OCI-LY1 (cell line): ENCODE measurements around the gene AHDC1.

Experiments used
- H2AFZ ChIP-seq: fragments of 200-600 bp; sonication (generic), shearing (Covaris generic); 2 replicates; pipeline ENCODE4 v1.6.0; 2014; ENCODE audit warnings: antibody characterized with exemption, mild to moderate bottlenecking, low read length
- H3F3A ChIP-seq: fragments of 200-600 bp; sonication (generic), shearing (Covaris generic); 2 replicates; pipeline ENCODE4 v1.6.0; 2014; ENCODE audit warnings: mild to moderate bottlenecking, antibody characterized with exemption, low read length, moderate library complexity; ENCODE audit not compliant: insufficient read depth
- H3K27ac ChIP-seq: fragments of 200-600 bp; sonication (generic); 2 replicates; pipeline ENCODE4 v1.5.1; 2014; ENCODE audit warnings: low read length, mixed run types, mild to moderate bottlenecking, low read depth; ENCODE audit not compliant: poor library complexity, severe bottlenecking
- H3K27me3 ChIP-seq: fragments of 200-600 bp; sonication (generic); 2 replicates; pipeline ENCODE4 v1.6.0; 2014; ENCODE audit warnings: antibody characterized with exemption, mild to moderate bottlenecking, low read length, moderate library complexity; ENCODE audit not compliant: insufficient read depth
- H3K36me3 ChIP-seq: fragments of 200-600 bp; sonication (generic); 2 replicates; pipeline ENCODE4 v1.6.1; 2014; ENCODE audit warnings: mild to moderate bottlenecking, antibody characterized with exemption, low read length, moderate library complexity, mixed read lengths; ENCODE audit not compliant: insufficient read depth
- H3K4me1 ChIP-seq: fragments of 200-600 bp; sonication (generic); 2 replicates; pipeline ENCODE4 v1.5.1; 2014; ENCODE audit warnings: mild to moderate bottlenecking, low read length, moderate library complexity; ENCODE audit not compliant: insufficient read depth, severe bottlenecking
- H3K4me2 ChIP-seq: fragments of 200-600 bp; sonication (generic), shearing (Covaris generic); 2 replicates; pipeline ENCODE4 v1.6.1; 2014; ENCODE audit warnings: low read length
- H3K4me3 ChIP-seq: fragments of 200-600 bp; sonication (generic); 2 replicates; pipeline ENCODE4 v1.5.1; 2014; ENCODE audit warnings: low read length, low read depth, mild to moderate bottlenecking, mixed read lengths; ENCODE audit not compliant: poor library complexity, severe bottlenecking
- H3K79me2 ChIP-seq: fragments of 200-600 bp; shearing (Covaris generic); 2 replicates; pipeline ENCODE4 v1.6.1; 2016; ENCODE audit warnings: mixed run types, low read length, mixed read lengths; ENCODE audit not compliant: insufficient read depth
- H3K9ac ChIP-seq: fragments of 200-600 bp; sonication (generic), shearing (Covaris generic); 2 replicates; pipeline ENCODE4 v1.6.1; 2014; ENCODE audit warnings: mild to moderate bottlenecking, low read length, mixed read lengths
- H3K9me2 ChIP-seq: fragments of 200-600 bp; sonication (generic), shearing (Covaris generic); 2 replicates; pipeline ENCODE4 v1.6.1; 2014; ENCODE audit warnings: low read depth, mild to moderate bottlenecking, low read length, mixed read lengths
- H3K9me3 ChIP-seq: fragments of 200-600 bp; shearing (Covaris generic); 2 replicates; pipeline ENCODE4 v1.6.1; 2014; ENCODE audit warnings: low read length, mixed read lengths
- H4K20me1 ChIP-seq: fragments of 200-600 bp; sonication (generic), shearing (Covaris generic); 2 replicates; pipeline ENCODE4 v1.6.0; 2016; ENCODE audit warnings: mild to moderate bottlenecking, low read length; ENCODE audit not compliant: insufficient read depth
- CTCF ChIP-seq: fragments of 200-600 bp; sonication (generic), shearing (Covaris generic); IDR thresholded peaks from 2 replicates; pipeline ENCODE4 v1.5.1; 2017; ENCODE audit warnings: mild to moderate bottlenecking, antibody characterized with exemption, low read length, moderate library complexity, mixed read lengths
- EZH2 ChIP-seq: fragments of 200-600 bp; sonication (generic), shearing (Covaris generic); IDR thresholded peaks from 2 replicates; pipeline ENCODE4 v1.8.0; 2017; ENCODE audit warnings: borderline replicate concordance, mixed run types, mild to moderate bottlenecking, antibody characterized with exemption, low read length, moderate library complexity, mixed read lengths

The AHDC1 gene

GRCh38 chr1:27487966-27488884 is 115.7 kb downstream of the AHDC1 start:
- H3K27ac ChIP-seq = peak overlapping the region; percentile 85
- no peaks in the 10 kb centered on the region for H4K20me1 ChIP-seq
- H3K4me3 ChIP-seq = peak overlapping the region; percentile 97
- H3K9me2 ChIP-seq = no peaks in the 10 kb centered on the region
- peak overlapping the region; percentile 98 for H3K9ac ChIP-seq
- peak overlapping the region; percentile 99 for H3K4me2 ChIP-seq
- TF ChIP-seq EZH2 = no peak
- no peak for TF ChIP-seq CTCF
- no peaks in the 10 kb centered on the region for H3K27me3 ChIP-seq
- H3F3A ChIP-seq = 0 out of 2 replicates have a peak, but pooled peaks cover 6% of the 10 kb centered on the region
- no peaks in the 10 kb centered on the region for H3K9me3 ChIP-seq
- H2AFZ ChIP-seq = no peak overlapping the region
- H3K79me2 ChIP-seq = peaks cover 61% of the 10 kb centered on the region
- peaks cover 69% of the 10 kb centered on the region for H3K4me1 ChIP-seq
- peaks cover 34% of the 10 kb centered on the region for H3K36me3 ChIP-seq

GRCh38 chr1:27485363-27485762 is 118.6 kb downstream of the AHDC1 start:
- Histone ChIP-seq H3K9me2 (no peaks in the 10 kb centered on the region), H3K27me3 (no peaks in the 10 kb centered on the region), H3F3A (0 out of 2 replicates have a peak, but pooled peaks cover 6% of the 10 kb centered on the region), H3K36me3 (peaks cover 38% of the 10 kb centered on the region), H3K9ac (no peak overlapping the region), H2AFZ (no peak overlapping the region), H3K4me1 (peaks cover 63% of the 10 kb centered on the region), H3K27ac (peak overlapping the region; percentile 96), H3K4me3 (no peak overlapping the region), H3K4me2 (no peak overlapping the region; the same call in 1 of the 2 replicates), H3K9me3 (no peaks in the 10 kb centered on the region), H4K20me1 (no peaks in the 10 kb centered on the region), H3K79me2 (peaks cover 90% of the 10 kb centered on the region)
- TF ChIP-seq CTCF = no peak
- TF ChIP-seq EZH2 = no peak
